Camera-type eye (tissue), 1 donor: Measurements from ENCODE around the gene IFTAP. TPM values are rescaled to one million over a fixed set of nuclear protein-coding genes. Genes with fewer than 3 reads are reported as not detected.

Experiments used
- total RNA-seq: library from RNA; depleted of rRNA; stranded (reverse); fragments of >200 nt; gene quantifications from one replicate; pipeline ENCODE4 v1.2.3, GENCODE V29; 2014

The IFTAP gene
- total RNA-seq: 76.2 TPM

GRCh38 chr11:36594316-36594989 is at the start of gene IFTAP:
Gene IFTAP, plus strand, starts transcription at chr11:36594502. Its CDS starts 15,602 bp downstream, at chr11:36610104.

GRCh38 chr11:36567694-36568093 is 26.6 kb upstream of the IFTAP start, which contains the start of gene RAG1:
Gene RAG1, plus strand, starts transcription at chr11:36568007. Its CDS starts 5,298 bp downstream, at chr11:36573305.

GRCh38 chr11:36598051-36598450 is 3.7 kb downstream of the IFTAP start, which contains the start of gene RAG2:
Gene RAG2, minus strand, starts transcription at chr11:36598236. Its CDS starts 4,068 bp downstream, at chr11:36594168.

Other genes starting within 250 kb of the IFTAP start
- 16.7 TPM for gene TRAF6, start 84.2 kb upstream of the IFTAP start, total RNA-seq
- gene RAG1, start 26.5 kb upstream of the IFTAP start, total RNA-seq: 0.93 TPM
- 0.49 TPM for gene RAG2, start 3.7 kb downstream of the IFTAP start, total RNA-seq